Stimulated activated CD4-positive, alpha-beta T cell treated with anti-CD3 and anti-CD28 coated beads, Interleukin-4, amount 100 ng/mL, for 24 hours (primary cell): Measurements from ENCODE around the gene CDK6.
"Not testable (repeated sequence)": the region's sequence is repeated elsewhere in the genome, so short reads cannot be mapped to it uniquely, and the experiment has no call there.

ENCODE experiments used
- DNase-seq: peaks from one replicate; pipeline ENCODE4 v3.0.0-alpha.2; 2020

Gene CDK6

GRCh38 chr7:92755680-92756079 is 80.7 kb downstream of the CDK6 start:
- DNase-seq = no peak

- DNase-seq = no peak
Measured at GRCh38 chr7:92754919-92755581, 81.3 kb downstream of the CDK6 start.

- no peak for DNase-seq
Measured at GRCh38 chr7:92753614-92754013, 82.8 kb downstream of the CDK6 start.

GRCh38 chr7:92751902-92752901 is 84.2 kb downstream of the CDK6 start:
- no peak for DNase-seq

- no peak for DNase-seq
Measured at GRCh38 chr7:92750946-92751345, 85.4 kb downstream of the CDK6 start.

- no peak for DNase-seq
Measured at GRCh38 chr7:92750447-92750839, 85.9 kb downstream of the CDK6 start.

GRCh38 chr7:92749832-92750446 is 86.4 kb downstream of the CDK6 start:
- DNase-seq = no peak

- DNase-seq = no peak
Measured at GRCh38 chr7:92749327-92749755, 87.0 kb downstream of the CDK6 start.

- no peak for DNase-seq
Measured at GRCh38 chr7:92748495-92748894, 87.9 kb downstream of the CDK6 start.

- no peak for DNase-seq
Measured at GRCh38 chr7:92747041-92747835, 89.1 kb downstream of the CDK6 start.

- DNase-seq = no peak
Measured at GRCh38 chr7:92745241-92745640, 91.1 kb downstream of the CDK6 start.

GRCh38 chr7:92744180-92744579 is 92.2 kb downstream of the CDK6 start:
- not testable (repeated sequence) for DNase-seq

GRCh38 chr7:92742186-92742585 is 94.2 kb downstream of the CDK6 start:
- DNase-seq = no peak

GRCh38 chr7:92740700-92741126 is 95.7 kb downstream of the CDK6 start:
- DNase-seq = no peak

GRCh38 chr7:92740134-92740533 is 96.2 kb downstream of the CDK6 start:
- DNase-seq = no peak

- no peak for DNase-seq
Measured at GRCh38 chr7:92739091-92739490, 97.3 kb downstream of the CDK6 start.

- DNase-seq = no peak
Measured at GRCh38 chr7:92737706-92738105, 98.7 kb downstream of the CDK6 start.

GRCh38 chr7:92736870-92737269 is 99.5 kb downstream of the CDK6 start:
- DNase-seq = no peak

GRCh38 chr7:92735707-92736106 is 100.7 kb downstream of the CDK6 start:
- no peak for DNase-seq

GRCh38 chr7:92732316-92733036 is 103.9 kb downstream of the CDK6 start:
- DNase-seq = no peak

- peak; percentile 70 for DNase-seq
Measured at GRCh38 chr7:92731335-92732063, 104.9 kb downstream of the CDK6 start.
